Caco-2 (cell line): ENCODE results near the gene PMPCA. TPM values are rescaled to one million over a fixed set of nuclear protein-coding genes. Genes with fewer than 3 reads are reported as not detected.
"Not testable (repeated sequence)": the region's sequence is repeated elsewhere in the genome, so short reads cannot be mapped to it uniquely, and the experiment has no call there.

Source experiments
- BruUV-seq: library from RNA; stranded (reverse); fragments of 400-500 nt; replicated peaks from 2 replicates; lab custom pipeline; 2021; lab: Mats Ljungman, UMichigan
- CTCF ChIA-PET: fragments of 300-600 bp; sonication (Branson Sonifier 250); formaldehyde crosslinking; loops from one replicate; lab custom pipeline; 2022; ENCODE audit warnings: antibody characterized with exemption; lab: Charles Lee
- POLR2A ChIA-PET: fragments of 300-600 bp; sonication (Branson Sonifier 250); formaldehyde crosslinking; loops from one replicate; lab custom pipeline; 2022; ENCODE audit warnings: antibody characterized with exemption; lab: Charles Lee
- DNase-seq, 2 experiments: peaks; one replicate each; pipeline versions ENCODE4 v3.0.0 to v3.0.0-alpha.2; 2020 to 2022
- H3K27me3 ChIP-seq: replicated peaks from 2 replicates; pipeline ENCODE4 v1.6.0; 2011; ENCODE audit warnings: low read length; ENCODE audit not compliant: control insufficient read depth, insufficient read depth
- H3K36me3 ChIP-seq: 2 replicates; pipeline ENCODE4 v1.5.1; 2011; ENCODE audit warnings: low read length; ENCODE audit not compliant: control insufficient read depth, insufficient read depth
- H3K4me1 ChIP-seq: fragments of 250-450 bp; sonication (Bioruptor Pico); 2 replicates; pipeline ENCODE4 v1.5.1; 2020; ENCODE audit warnings: mild to moderate bottlenecking
- H3K4me3 ChIP-seq: 2 replicates; pipeline ENCODE4 v1.5.1; 2011; ENCODE audit warnings: low read depth, mild to moderate bottlenecking, control low read depth, low read length
- H3K9me3 ChIP-seq: fragments of 250-450 bp; sonication (Bioruptor Pico); 2 replicates; pipeline ENCODE4 v1.5.1; 2020; ENCODE audit warnings: mild to moderate bottlenecking, moderate library complexity
- H3K27ac Mint-ChIP-seq: one replicate; pipeline ENCODE4 v1.8.0; 2022; ENCODE audit warnings: mixed read lengths; ENCODE audit not compliant: unreplicated experiment
- H3K27me3 Mint-ChIP-seq: one replicate; pipeline ENCODE4 v1.8.0; 2022; ENCODE audit warnings: mixed read lengths; ENCODE audit not compliant: insufficient read depth, unreplicated experiment
- H3K36me3 Mint-ChIP-seq: one replicate; pipeline ENCODE4 v1.8.0; 2022; ENCODE audit warnings: mild to moderate bottlenecking, mixed read lengths; ENCODE audit not compliant: insufficient read depth, unreplicated experiment
- H3K4me1 Mint-ChIP-seq: one replicate; pipeline ENCODE4 v1.8.0; 2022; ENCODE audit warnings: low read depth, mixed read lengths; ENCODE audit not compliant: unreplicated experiment
- H3K4me3 Mint-ChIP-seq: one replicate; pipeline ENCODE4 v1.8.0; 2022; ENCODE audit warnings: mild to moderate bottlenecking, moderate library complexity, mixed read lengths; ENCODE audit not compliant: unreplicated experiment
- H3K9me3 Mint-ChIP-seq: one replicate; pipeline ENCODE4 v1.8.0; 2022; ENCODE audit warnings: mixed read lengths; ENCODE audit not compliant: unreplicated experiment
- CTCF ChIP-seq, 2 experiments: fragments of 200-600 bp in 1 of 2; IDR thresholded peaks; 1 replicate in 1 of 2; 2 replicates in 1 of 2; pipeline versions ENCODE4 v1.5.1 to v1.8.0; 2011 to 2022; ENCODE audit warnings: antibody characterized with exemption in 1 of 2, control low read depth in 1 of 2, inconsistent platforms in 1 of 2, low read depth in 1 of 2, low read length in 1 of 2, mild to moderate bottlenecking in 1 of 2, moderate library complexity in 1 of 2; ENCODE audit not compliant: insufficient read depth in 1 of 2, severe bottlenecking in 1 of 2, unreplicated experiment in 1 of 2
- intact Hi-C: fragments of 100-400 bp; cut with micrococcal nuclease; formaldehyde crosslinking; loops from one replicate; pipeline ENCODE4 v1.10.0; 2022; ENCODE audit not compliant: unreplicated experiment
- total RNA-seq: library from RNA; stranded (reverse); gene quantifications from 2 replicates; pipeline ENCODE4 v1.2.3, GENCODE V29; 2022

The PMPCA gene
- total RNA-seq, 1 experiment from 2014 or later, result 91.5 TPM

- Histone ChIP-seq H3K4me1 (no peaks in the 10 kb centered on the region), H3K9me3 (no peaks in the 10 kb centered on the region), H3K4me3 (no peak overlapping the region), H3K27me3 (no peaks in the 10 kb centered on the region), H3K36me3 (peaks cover 2% of the 10 kb centered on the region)
- BruUV-seq, result no TSS peak
- Mint-ChIP-seq H3K27me3 (no peaks in the 10 kb centered on the region), H3K4me3 (no peak overlapping the region), H3K4me1 (peaks cover 16% of the 10 kb centered on the region), H3K9me3 (no peaks in the 10 kb centered on the region), H3K36me3 (peaks cover 84% of the 10 kb centered on the region), H3K27ac (no peak overlapping the region)
- TF ChIP-seq CTCF (IDR thresholded peaks at IDR 0.05; ENCODE audit: insufficient read depth in 1 of 2, low read depth in 1 of 2, low read length in 1 of 2, severe bottlenecking in 1 of 2, unreplicated experiment in 1 of 2), result no peak
- ChIA-PET CTCF (no interaction called here), POLR2A (no interaction called here)
- DNase-seq, result no peak
- intact Hi-C loops, result no loop called here
Measured at GRCh38 chr9:136405481-136405880, 5.0 kb upstream of the PMPCA start.

DNA sequence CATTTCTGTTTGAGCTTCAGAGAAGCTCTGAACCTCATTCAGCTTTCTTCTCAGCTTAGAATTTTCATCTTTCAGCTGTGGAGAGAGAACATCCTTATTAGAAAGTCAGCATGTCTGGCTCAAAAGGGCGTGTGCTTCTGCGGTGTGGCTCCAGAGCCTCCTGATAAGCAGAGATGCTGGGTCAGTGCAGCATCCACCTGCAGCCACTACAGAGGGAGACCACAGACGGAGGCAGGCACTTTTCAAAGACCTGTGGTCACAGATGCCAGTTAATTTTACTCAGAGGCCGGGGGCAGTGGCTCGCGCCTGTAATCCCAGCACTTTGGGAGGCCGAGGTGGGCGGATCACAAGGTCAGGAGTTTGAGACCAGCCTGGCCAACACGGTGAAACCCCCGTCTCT is 4.6 kb upstream of the PMPCA start:
- CTCF ChIA-PET, BruUV-seq: not testable (repeated sequence)
- H3K36me3 Mint-ChIP-seq, result peaks cover 84% of the 10 kb centered on the region

GRCh38 chr9:136407061-136407460 is 3.4 kb upstream of the PMPCA start:
- H3K27ac Mint-ChIP-seq, DNase-seq, H3K9me3 ChIP-seq, H3K4me3 ChIP-seq, intact Hi-C loops, POLR2A ChIA-PET, H3K36me3 ChIP-seq, BruUV-seq, H3K27me3 Mint-ChIP-seq, CTCF ChIA-PET, H3K4me3 Mint-ChIP-seq, H3K27me3 ChIP-seq, H3K9me3 Mint-ChIP-seq: not testable (repeated sequence)
- Mint-ChIP-seq H3K36me3 (peaks cover 84% of the 10 kb centered on the region), H3K4me1 (peaks cover 16% of the 10 kb centered on the region)
- H3K4me1 ChIP-seq, result peaks cover 10% of the 10 kb centered on the region

More for the DNA sequence above, 4.6 kb upstream of the PMPCA start:
- POLR2A ChIA-PET, H3K4me1 ChIP-seq, H3K9me3 Mint-ChIP-seq, H3K27me3 ChIP-seq, H3K4me3 Mint-ChIP-seq, H3K27ac Mint-ChIP-seq, H3K4me3 ChIP-seq, intact Hi-C loops, H3K9me3 ChIP-seq, H3K27me3 Mint-ChIP-seq, H3K36me3 ChIP-seq, DNase-seq: not testable (repeated sequence)
- H3K4me1 Mint-ChIP-seq, result peaks cover 16% of the 10 kb centered on the region

DNA sequence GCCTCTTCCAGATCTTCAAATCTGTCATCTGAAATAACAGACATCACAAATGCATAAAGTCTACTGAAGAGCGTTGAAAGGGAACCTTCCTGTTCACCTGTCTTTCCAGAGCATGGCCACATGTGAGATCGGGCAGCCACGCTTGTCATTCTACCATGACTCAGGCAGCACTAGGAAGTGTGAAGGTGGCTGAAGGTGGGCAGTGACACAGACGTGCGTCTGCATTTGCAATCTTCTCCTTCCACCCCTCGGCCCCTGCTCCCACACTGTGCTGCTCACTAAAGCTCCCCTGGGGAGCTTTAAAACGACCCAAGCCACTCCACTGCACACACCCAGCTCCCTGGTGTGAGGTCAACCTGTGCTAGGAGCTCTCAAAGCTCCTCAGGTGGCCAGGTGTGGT is 2.5 kb upstream of the PMPCA start:
- Histone ChIP-seq H3K4me1 (peaks cover 12% of the 10 kb centered on the region), H3K36me3 (peaks cover 3% of the 10 kb centered on the region), H3K27me3 (no peaks in the 10 kb centered on the region), H3K9me3 (no peaks in the 10 kb centered on the region), H3K4me3 (no peak overlapping the region)
- H3K27ac Mint-ChIP-seq, result no peak overlapping the region
- H3K9me3 Mint-ChIP-seq, result no peaks in the 10 kb centered on the region
- H3K27me3 Mint-ChIP-seq, result no peaks in the 10 kb centered on the region
- no peak overlapping the region for H3K4me3 Mint-ChIP-seq
- ChIA-PET POLR2A (no interaction called here), CTCF (interaction anchor here (0.6 kb wide), 1 partner anchor 197 kb away, joined by 4 read pairs; no protein-coding TSS in a partner anchor)
- intact Hi-C loops, result no loop called here
- no peak for DNase-seq
- peaks cover 16% of the 10 kb centered on the region for H3K4me1 Mint-ChIP-seq
- no peak for TF ChIP-seq CTCF (IDR thresholded peaks at IDR 0.05; ENCODE audit: insufficient read depth in 1 of 2, low read depth in 1 of 2, low read length in 1 of 2, severe bottlenecking in 1 of 2, unreplicated experiment in 1 of 2)
- H3K36me3 Mint-ChIP-seq, result peaks cover 80% of the 10 kb centered on the region
- BruUV-seq, result no TSS peak
